WTC11 (cell line): ENCODE measurements around the gene LYZ. TPM values are rescaled to one million over a fixed set of nuclear protein-coding genes. Genes with fewer than 3 reads are reported as not detected.

Experiments used
- ATAC-seq: fragments of 200-7000 bp; cut with Tn5 transposase; 2 replicates; pipeline ENCODE4 v1.10.0; 2021; ENCODE audit warnings: mild to moderate bottlenecking, moderate library complexity
- CTCF ChIA-PET: fragments of 300-600 bp; sonication (Branson Sonifier 250); formaldehyde crosslinking; loops from one replicate; lab custom pipeline; 2021; ENCODE audit warnings: antibody characterized with exemption; lab: Charles Lee
- POLR2A ChIA-PET: fragments of 350-600 bp; sonication (Branson Sonifier 250); formaldehyde crosslinking; loops from one replicate; lab custom pipeline; 2021; ENCODE audit warnings: antibody characterized with exemption; lab: Charles Lee
- DNase-seq: peaks from one replicate; pipeline ENCODE4 v3.0.0; 2021; ENCODE audit warnings: low spot score
- H3K27ac Mint-ChIP-seq: 2 replicates; pipeline ENCODE4 v1.8.0; 2021; ENCODE audit warnings: mixed read lengths
- H3K27me3 Mint-ChIP-seq: 2 replicates; pipeline ENCODE4 v1.8.0; 2021; ENCODE audit warnings: low read depth, mild to moderate bottlenecking, moderate library complexity, mixed read lengths
- H3K36me3 Mint-ChIP-seq: 2 replicates; pipeline ENCODE4 v1.8.0; 2021; ENCODE audit warnings: mixed read lengths
- H3K4me1 Mint-ChIP-seq: 2 replicates; pipeline ENCODE4 v1.8.0; 2022; ENCODE audit warnings: mixed read lengths
- H3K4me3 Mint-ChIP-seq: 2 replicates; pipeline ENCODE4 v1.8.0; 2021; ENCODE audit warnings: mild to moderate bottlenecking, moderate library complexity, mixed read lengths
- H3K9me3 Mint-ChIP-seq: 2 replicates; pipeline ENCODE4 v1.8.0; 2021; ENCODE audit warnings: mixed read lengths
- AFF4 ChIP-seq: sonication (generic); formaldehyde crosslinking; IDR thresholded peaks from 2 replicates; pipeline ENCODE4 v1.8.1; 2023; ENCODE audit warnings: mild to moderate bottlenecking, missing genetic modification reagents, borderline replicate concordance
- AR ChIP-seq: fragments of 250-450 bp; sonication (Bioruptor Pico); IDR thresholded peaks from 2 replicates; pipeline ENCODE4 v1.9.0; 2021; ENCODE audit warnings: mild to moderate bottlenecking
- ATF3 ChIP-seq: sonication (generic); formaldehyde crosslinking; conservative IDR thresholded peaks from 2 replicates; pipeline ENCODE4 v1.8.1; 2022; ENCODE audit warnings: mild to moderate bottlenecking, missing genetic modification reagents
- CBFB ChIP-seq: sonication (generic); formaldehyde crosslinking; IDR thresholded peaks from 2 replicates; pipeline ENCODE4 v1.8.1; 2022; ENCODE audit warnings: mild to moderate bottlenecking, low read depth, missing genetic modification reagents
- CREB1 ChIP-seq: sonication (generic); formaldehyde crosslinking; IDR thresholded peaks from 2 replicates; pipeline ENCODE4 v1.8.0; 2023; ENCODE audit warnings: mild to moderate bottlenecking, missing genetic modification reagents
- CTCF ChIP-seq: fragments of 200-600 bp; IDR thresholded peaks from 2 replicates; pipeline ENCODE4 v1.8.0; 2022; ENCODE audit warnings: antibody characterized with exemption
- ETV6 ChIP-seq: sonication (generic); formaldehyde crosslinking; IDR thresholded peaks from 2 replicates; pipeline ENCODE4 v1.8.1; 2022; ENCODE audit warnings: mild to moderate bottlenecking, missing genetic modification reagents
- GRHL2 ChIP-seq: fragments of 250-450 bp; sonication (Bioruptor Pico); IDR thresholded peaks from 2 replicates; pipeline ENCODE4 v1.8.0; 2022; ENCODE audit warnings: mild to moderate bottlenecking, moderate library complexity; ENCODE audit not compliant: insufficient replicate concordance, severe bottlenecking
- IRF2 ChIP-seq: sonication (generic); formaldehyde crosslinking; IDR thresholded peaks from 2 replicates; pipeline ENCODE4 v1.8.0; 2022; ENCODE audit warnings: low read depth, missing genetic modification reagents, borderline replicate concordance
- MAX ChIP-seq: sonication (generic); formaldehyde crosslinking; IDR thresholded peaks from 2 replicates; pipeline ENCODE4 v1.8.0; 2022; ENCODE audit warnings: mild to moderate bottlenecking, missing genetic modification reagents
- MYBL2 ChIP-seq: sonication (generic); formaldehyde crosslinking; IDR thresholded peaks from 2 replicates; pipeline ENCODE4 v1.8.1; 2023; ENCODE audit warnings: mild to moderate bottlenecking, moderate library complexity, missing genetic modification reagents
- RORB ChIP-seq: fragments of 250-450 bp; sonication (Bioruptor Pico); IDR thresholded peaks from 2 replicates; pipeline ENCODE4 v1.9.0; 2021; ENCODE audit warnings: mild to moderate bottlenecking
- ZNF232 ChIP-seq: sonication (generic); formaldehyde crosslinking; IDR thresholded peaks from 2 replicates; pipeline ENCODE4 v1.8.0; 2022; ENCODE audit warnings: mild to moderate bottlenecking, missing genetic modification reagents
- ZNF317 ChIP-seq: sonication (generic); formaldehyde crosslinking; IDR thresholded peaks from 2 replicates; pipeline ENCODE4 v1.8.1; 2023; ENCODE audit warnings: low read depth, mild to moderate bottlenecking, moderate library complexity, missing genetic modification reagents, borderline replicate concordance
- ZNF416 ChIP-seq: fragments of 250-450 bp; sonication (Bioruptor Pico); IDR thresholded peaks from 2 replicates; pipeline ENCODE4 v1.9.0; 2021; ENCODE audit warnings: mild to moderate bottlenecking, inconsistent platforms
- ZNF423 ChIP-seq: fragments of 250-450 bp; sonication (Bioruptor Pico); IDR thresholded peaks from 2 replicates; pipeline ENCODE4 v2.1.2; 2022; ENCODE audit warnings: mild to moderate bottlenecking, moderate library complexity
- total RNA-seq: library from RNA; stranded (reverse); gene quantifications from 3 replicates; pipeline ENCODE4 v1.2.3, GENCODE V29; 2021
- TF ChIP-seq, protein P1 (sequence below): sonication (generic); formaldehyde crosslinking; IDR thresholded peaks from 2 replicates; pipeline ENCODE4 v1.8.0; 2023; ENCODE audit warnings: missing genetic modification reagents, mild to moderate bottlenecking, borderline replicate concordance
- TF ChIP-seq, protein P2 (sequence below): sonication (generic); formaldehyde crosslinking; IDR thresholded peaks from 2 replicates; pipeline ENCODE4 v1.8.0; 2023; ENCODE audit warnings: mild to moderate bottlenecking, missing genetic modification reagents

The LYZ gene
- total RNA-seq, 1 experiment from 2014 or later = 1.0 TPM

DNA sequence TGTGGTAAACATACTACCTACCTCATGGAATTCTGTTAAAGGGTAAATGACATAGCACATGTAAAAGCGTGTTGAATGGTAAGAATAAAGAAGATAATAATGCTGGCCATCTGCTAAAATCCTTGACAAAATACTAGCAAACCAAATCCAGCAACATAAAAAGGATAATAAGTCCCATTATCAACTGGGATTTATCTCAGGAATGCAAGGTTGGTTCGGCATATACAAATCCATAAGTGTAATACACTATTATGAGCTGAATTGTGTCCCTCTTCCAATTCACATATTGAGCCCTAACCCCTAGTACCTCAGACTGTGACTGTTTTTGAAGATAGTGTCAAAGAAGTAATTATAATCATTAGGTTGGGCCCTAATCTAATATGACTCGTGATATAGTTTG lies 48.8 kb downstream of the LYZ start:
- no peaks in the 10 kb centered on the region for H3K27me3 Mint-ChIP-seq
- ChIA-PET POLR2A (no interaction called here), CTCF (no interaction called here)
- H3K36me3 Mint-ChIP-seq = peaks cover 23% of the 10 kb centered on the region
- no peak overlapping the region for H3K27ac Mint-ChIP-seq
- H3K4me1 Mint-ChIP-seq = no peaks in the 10 kb centered on the region
- peaks cover 16% of the 10 kb centered on the region for H3K9me3 Mint-ChIP-seq
- no peak for TF ChIP-seq ATF3 (CRISPR knock-in tag)
- no peak for TF ChIP-seq IRF2
- TF ChIP-seq ZNF317 (CRISPR knock-in tag) = no peak
- TF ChIP-seq MYBL2 (CRISPR knock-in tag) = no peak
- no peak for TF ChIP-seq ZNF232 (CRISPR knock-in tag)
- no peak for TF ChIP-seq CTCF
- TF ChIP-seq MAX (CRISPR knock-in tag) = no peak
- no peak for TF ChIP-seq ETV6 (CRISPR knock-in tag)
- TF ChIP-seq, protein P1, sequence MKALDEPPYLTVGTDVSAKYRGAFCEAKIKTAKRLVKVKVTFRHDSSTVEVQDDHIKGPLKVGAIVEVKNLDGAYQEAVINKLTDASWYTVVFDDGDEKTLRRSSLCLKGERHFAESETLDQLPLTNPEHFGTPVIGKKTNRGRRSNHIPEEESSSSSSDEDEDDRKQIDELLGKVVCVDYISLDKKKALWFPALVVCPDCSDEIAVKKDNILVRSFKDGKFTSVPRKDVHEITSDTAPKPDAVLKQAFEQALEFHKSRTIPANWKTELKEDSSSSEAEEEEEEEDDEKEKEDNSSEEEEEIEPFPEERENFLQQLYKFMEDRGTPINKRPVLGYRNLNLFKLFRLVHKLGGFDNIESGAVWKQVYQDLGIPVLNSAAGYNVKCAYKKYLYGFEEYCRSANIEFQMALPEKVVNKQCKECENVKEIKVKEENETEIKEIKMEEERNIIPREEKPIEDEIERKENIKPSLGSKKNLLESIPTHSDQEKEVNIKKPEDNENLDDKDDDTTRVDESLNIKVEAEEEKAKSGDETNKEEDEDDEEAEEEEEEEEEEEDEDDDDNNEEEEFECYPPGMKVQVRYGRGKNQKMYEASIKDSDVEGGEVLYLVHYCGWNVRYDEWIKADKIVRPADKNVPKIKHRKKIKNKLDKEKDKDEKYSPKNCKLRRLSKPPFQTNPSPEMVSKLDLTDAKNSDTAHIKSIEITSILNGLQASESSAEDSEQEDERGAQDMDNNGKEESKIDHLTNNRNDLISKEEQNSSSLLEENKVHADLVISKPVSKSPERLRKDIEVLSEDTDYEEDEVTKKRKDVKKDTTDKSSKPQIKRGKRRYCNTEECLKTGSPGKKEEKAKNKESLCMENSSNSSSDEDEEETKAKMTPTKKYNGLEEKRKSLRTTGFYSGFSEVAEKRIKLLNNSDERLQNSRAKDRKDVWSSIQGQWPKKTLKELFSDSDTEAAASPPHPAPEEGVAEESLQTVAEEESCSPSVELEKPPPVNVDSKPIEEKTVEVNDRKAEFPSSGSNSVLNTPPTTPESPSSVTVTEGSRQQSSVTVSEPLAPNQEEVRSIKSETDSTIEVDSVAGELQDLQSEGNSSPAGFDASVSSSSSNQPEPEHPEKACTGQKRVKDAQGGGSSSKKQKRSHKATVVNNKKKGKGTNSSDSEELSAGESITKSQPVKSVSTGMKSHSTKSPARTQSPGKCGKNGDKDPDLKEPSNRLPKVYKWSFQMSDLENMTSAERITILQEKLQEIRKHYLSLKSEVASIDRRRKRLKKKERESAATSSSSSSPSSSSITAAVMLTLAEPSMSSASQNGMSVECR = no peak
- TF ChIP-seq RORB (CRISPR knock-in tag) = no peak
- no peak for TF ChIP-seq GRHL2 (CRISPR knock-in tag)
- no peak for TF ChIP-seq CBFB (CRISPR knock-in tag)
- no peak for TF ChIP-seq ZNF416 (CRISPR knock-in tag)
- TF ChIP-seq CREB1 = no peak
- no peak for TF ChIP-seq AR (CRISPR knock-in tag)
- TF ChIP-seq, protein P2, sequence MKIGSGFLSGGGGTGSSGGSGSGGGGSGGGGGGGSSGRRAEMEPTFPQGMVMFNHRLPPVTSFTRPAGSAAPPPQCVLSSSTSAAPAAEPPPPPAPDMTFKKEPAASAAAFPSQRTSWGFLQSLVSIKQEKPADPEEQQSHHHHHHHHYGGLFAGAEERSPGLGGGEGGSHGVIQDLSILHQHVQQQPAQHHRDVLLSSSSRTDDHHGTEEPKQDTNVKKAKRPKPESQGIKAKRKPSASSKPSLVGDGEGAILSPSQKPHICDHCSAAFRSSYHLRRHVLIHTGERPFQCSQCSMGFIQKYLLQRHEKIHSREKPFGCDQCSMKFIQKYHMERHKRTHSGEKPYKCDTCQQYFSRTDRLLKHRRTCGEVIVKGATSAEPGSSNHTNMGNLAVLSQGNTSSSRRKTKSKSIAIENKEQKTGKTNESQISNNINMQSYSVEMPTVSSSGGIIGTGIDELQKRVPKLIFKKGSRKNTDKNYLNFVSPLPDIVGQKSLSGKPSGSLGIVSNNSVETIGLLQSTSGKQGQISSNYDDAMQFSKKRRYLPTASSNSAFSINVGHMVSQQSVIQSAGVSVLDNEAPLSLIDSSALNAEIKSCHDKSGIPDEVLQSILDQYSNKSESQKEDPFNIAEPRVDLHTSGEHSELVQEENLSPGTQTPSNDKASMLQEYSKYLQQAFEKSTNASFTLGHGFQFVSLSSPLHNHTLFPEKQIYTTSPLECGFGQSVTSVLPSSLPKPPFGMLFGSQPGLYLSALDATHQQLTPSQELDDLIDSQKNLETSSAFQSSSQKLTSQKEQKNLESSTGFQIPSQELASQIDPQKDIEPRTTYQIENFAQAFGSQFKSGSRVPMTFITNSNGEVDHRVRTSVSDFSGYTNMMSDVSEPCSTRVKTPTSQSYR (CRISPR knock-in tag) = no peak
- no peak for TF ChIP-seq AFF4 (CRISPR knock-in tag)
- no peak for TF ChIP-seq ZNF423 (CRISPR knock-in tag)
- DNase-seq = no peak
- H3K4me3 Mint-ChIP-seq = no peak overlapping the region
- no peak for ATAC-seq
